Posterior cingulate gyrus (tissue), 11 donors: ENCODE measurements around the gene CFAP73.

Source experiments
- DNase-seq, 10 donors: peaks; one replicate each; pipeline versions ENCODE4 v3.0.0 to v3.0.0-alpha.2; 2020 to 2021; ENCODE audit warnings: mixed read lengths in 3 of 10
- intact Hi-C: fragments of 100-400 bp; cut with DNase I; formaldehyde crosslinking; loops from one replicate; pipeline ENCODE4 v1.15.1; 2023

The CFAP73 gene

GRCh38 chr12:113118142-113118541 lies 31.4 kb upstream of the CFAP73 start:
- DNase-seq, result no peak
- intact Hi-C loops, result no loop called here

DNA sequence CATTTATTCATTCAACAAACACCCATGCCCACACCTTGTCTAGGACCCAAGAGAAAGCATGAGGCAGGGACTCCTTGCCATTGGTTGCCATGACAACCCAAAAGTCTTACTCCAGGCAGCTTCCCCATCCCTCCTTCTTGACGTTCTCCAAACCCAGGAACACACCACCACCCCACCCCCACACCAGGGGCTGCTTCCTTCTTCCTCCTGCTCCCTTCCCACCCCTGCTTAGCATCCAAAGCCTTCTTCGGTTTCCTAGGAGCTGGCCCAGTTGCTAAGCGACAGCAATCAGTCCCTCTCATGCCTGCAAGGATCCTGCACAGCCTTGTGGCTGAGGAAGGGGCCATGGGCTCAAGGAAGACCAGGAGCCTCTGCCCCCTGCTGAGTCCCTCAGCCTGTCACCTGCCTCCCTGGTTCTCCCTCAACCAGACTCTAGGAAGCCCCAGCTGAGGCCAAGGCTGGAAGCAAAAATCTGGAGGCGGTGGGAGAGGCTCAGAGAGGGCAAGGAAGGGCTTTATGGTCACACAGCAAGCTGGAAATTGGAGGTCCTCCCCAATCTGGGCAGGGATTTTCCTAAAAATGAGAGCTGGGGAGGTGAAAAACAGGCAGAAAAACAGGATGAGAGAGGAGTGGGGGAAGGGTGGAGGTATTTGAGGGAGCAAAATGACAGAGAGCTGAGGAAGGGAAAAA lies 29.4 kb upstream of the CFAP73 start:
- DNase-seq, result peak in 6 of 10 donors; percentile 40 to 91 (median 76)
- intact Hi-C loops, result no loop called here

GRCh38 chr12:113120670-113121370 lies 28.7 kb upstream of the CFAP73 start:
- peak in 2 of 10 donors; percentile 50 to 54 for DNase-seq
- intact Hi-C loops, result no loop called here

DNA sequence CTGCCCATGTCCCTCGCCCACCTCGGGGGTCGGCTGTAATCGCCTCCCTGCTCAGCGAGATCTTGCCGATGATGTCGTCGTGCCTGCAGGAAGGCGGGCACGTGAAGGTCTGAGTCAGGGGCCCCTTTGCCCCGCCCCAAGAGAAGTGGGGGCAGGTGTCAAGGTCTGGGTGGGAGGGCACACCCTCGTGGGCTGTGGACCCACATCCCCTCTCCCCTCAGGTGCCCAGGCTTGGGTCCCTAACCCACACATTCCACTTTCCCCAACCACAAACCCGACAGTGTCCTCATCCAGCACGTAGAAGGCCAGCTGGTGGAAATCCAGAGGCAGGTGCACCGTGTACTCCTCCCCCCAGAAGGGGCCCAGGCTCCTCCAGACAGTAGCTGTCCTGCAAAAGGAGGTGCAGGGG lies 21.7 kb upstream of the CFAP73 start:
- intact Hi-C loops, result no loop called here
- peak in 2 of 10 donors; percentile 25 to 60 for DNase-seq

DNA sequence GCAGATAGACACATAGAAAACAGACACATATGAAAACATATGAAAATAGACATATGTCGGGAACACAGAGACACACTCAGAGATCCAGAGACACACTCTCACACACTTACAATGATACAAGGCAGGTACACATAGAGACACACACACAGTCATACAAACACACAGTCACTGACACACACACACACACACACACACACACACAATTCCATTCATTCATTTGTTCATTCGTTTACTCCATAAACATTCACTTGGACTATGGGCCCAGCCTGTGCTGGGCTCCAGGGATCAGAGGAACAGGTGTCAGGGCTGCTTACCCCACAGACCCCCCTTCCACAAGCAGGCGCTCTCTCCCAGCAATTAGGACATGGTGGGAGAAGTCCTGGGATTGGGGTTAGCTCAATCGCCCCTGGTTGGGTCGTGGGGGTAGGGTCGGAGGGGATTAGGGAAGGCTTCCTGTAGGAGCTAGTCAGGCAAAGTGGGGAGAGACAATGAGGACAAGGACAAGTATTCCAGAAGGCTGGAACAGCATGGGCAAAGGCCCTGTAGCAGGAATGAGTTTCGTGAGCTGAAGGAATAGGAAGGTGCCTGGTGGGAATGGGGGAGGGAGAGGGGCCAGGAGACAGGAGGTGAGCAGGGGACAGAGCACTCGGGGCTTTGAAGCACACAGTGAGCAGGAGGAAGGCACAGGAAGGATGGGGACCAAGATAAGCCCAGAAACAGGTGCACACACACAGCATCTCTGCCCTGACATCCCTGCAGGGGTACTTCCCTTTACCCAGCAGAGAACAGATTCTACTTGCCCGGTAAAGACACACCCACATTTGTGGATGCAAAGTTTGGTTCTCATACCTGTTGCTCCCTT lies 20.5 kb upstream of the CFAP73 start:
- DNase-seq, result no peak
- intact Hi-C loops, result no loop called here

- intact Hi-C loops, result no loop called here
- DNase-seq, result peak in 3 of 10 donors; percentile 58 to 76 (median 59)
Observed at GRCh38 chr12:113129664-113130456, 19.7 kb upstream of the CFAP73 start.

- DNase-seq, result peak; percentile 69 to 98 (median 84)
- intact Hi-C loops, result no loop called here
Observed at GRCh38 chr12:113130457-113131135, 18.9 kb upstream of the CFAP73 start.

DNA sequence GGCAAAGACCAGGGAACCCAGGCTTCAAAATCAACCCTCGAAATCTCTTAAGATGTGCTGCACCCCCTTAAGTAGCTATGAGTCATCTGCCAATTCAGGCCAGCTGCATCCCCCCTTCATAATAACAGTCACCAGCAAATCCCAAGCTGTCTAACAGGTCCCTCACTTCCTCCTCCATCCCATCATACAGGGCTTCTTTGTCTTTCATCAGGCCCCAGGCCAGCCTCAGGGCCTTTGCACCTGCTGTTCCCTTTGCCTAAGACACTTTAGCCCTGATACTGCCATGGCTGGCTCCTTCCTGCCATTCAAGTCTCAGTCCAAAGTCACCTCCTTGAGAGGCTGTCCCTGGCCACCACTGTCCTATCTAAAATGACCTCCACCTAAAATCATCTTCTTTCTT lies 18.0 kb upstream of the CFAP73 start:
- intact Hi-C loops, result no loop called here
- DNase-seq, result peak in 2 of 10 donors; percentile 40 to 55

GRCh38 chr12:113133036-113133435 lies 16.5 kb upstream of the CFAP73 start:
- intact Hi-C loops, result no loop called here
- DNase-seq, result peak in 2 of 10 donors; percentile 65 to 76

GRCh38 chr12:113133666-113134065 lies 15.9 kb upstream of the CFAP73 start:
- intact Hi-C loops, result no loop called here
- DNase-seq, result peak in 2 of 10 donors; percentile 17 to 68

GRCh38 chr12:113134071-113134470 lies 15.5 kb upstream of the CFAP73 start:
- intact Hi-C loops, result no loop called here
- peak in 2 of 10 donors; percentile 30 to 42 for DNase-seq

GRCh38 chr12:113134521-113134951 lies 15.0 kb upstream of the CFAP73 start:
- intact Hi-C loops, result no loop called here
- DNase-seq, result peak in 2 of 10 donors; percentile 60 to 76

- peak in 9 of 10 donors; percentile 50 to 95 (median 72) for DNase-seq
Observed at GRCh38 chr12:113135178-113136127, 14.1 kb upstream of the CFAP73 start, which contains the start of gene RASAL1. Gene RASAL1 (minus strand): TSS chr12:113135761. CDS start chr12:113135462, 299 bp downstream.

GRCh38 chr12:113136128-113136989 lies 13.2 kb upstream of the CFAP73 start:
- DNase-seq, result peak; percentile 55 to 96 (median 77)
- intact Hi-C loops, result no loop called here

More at GRCh38 chr12:113135178-113136127, 14.1 kb upstream of the CFAP73 start, which contains the start of gene RASAL1:
- intact Hi-C loops, result no loop called here

DNA sequence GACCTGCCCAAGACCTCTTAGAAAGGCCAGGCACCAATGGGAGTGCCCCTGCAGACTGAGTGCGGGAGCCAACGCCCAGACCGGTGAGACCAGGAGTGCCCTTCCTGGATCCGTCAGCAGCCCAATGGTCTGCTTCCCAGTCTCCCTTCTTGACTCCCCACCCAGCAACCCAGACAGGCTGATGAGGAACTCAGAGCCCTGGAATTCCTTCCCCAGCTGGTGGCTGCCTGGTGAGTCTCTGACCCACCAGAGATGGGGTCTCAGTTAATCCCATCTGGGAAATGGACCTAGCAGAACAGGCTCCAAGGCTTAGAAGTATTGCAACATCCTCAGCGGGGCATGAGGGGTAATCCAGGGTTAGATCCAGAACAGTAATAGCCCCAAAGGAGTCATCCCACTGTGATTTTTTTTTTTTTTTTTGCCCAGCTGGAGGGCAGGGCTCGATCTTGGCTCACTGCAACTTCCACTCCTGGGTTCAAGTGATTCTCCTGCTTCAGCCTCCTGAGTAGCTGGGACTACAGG lies 12.5 kb upstream of the CFAP73 start:
- DNase-seq, result peak in 2 of 10 donors; percentile 22 to 76

DNA sequence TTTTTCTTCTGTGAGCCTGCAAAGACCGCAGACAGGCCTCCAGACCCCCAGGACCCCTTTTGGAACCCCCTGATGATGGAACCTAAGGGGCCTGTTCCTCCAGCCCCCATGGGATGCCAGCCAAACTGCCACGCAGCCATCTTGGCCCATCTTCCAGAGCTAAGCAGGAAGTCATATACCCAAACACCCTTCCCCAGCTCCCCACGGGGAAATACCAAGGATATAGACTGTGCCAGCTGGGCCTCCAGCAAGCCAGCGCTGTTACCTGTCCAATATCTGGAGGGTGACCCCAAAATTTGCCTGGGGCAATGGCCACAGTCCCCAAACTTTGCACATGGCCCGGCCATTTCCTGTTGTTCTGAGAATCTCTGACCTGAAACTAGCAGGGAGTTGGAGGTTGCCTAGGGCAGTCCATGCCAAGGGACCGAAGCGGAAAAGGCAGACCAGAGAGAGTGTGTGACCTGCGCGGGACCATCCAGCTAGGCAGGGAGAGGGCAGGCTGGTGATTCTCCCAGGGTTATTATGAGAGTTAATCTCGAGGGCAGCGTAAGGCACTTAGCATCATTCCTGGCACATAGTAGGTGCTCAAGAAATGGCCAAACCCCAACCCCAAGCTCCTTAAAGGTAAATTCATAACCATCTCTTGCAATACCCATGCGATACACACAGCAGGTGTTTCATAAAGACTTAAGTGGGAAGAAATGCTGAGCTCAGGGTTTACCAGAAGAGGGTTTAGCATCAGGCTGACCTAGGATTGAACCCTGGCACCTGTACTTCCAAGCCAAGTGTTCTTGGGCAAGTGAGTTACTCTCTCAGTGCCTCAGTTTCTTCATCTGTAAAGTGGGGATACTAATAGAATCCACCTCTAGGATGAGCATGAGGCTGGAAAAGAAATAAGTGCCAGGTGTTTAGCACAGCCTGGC lies 11.4 kb upstream of the CFAP73 start:
- DNase-seq, result peak in 2 of 10 donors; percentile 18 to 80
- intact Hi-C loops, result no loop called here

More for the DNA sequence above, 12.5 kb upstream of the CFAP73 start:
- intact Hi-C loops, result no loop called here
